Loucy (cell line): Measurements from ENCODE around the gene MEIOC.
"Not testable (repeated sequence)": the region's sequence is repeated elsewhere in the genome, so short reads cannot be mapped to it uniquely, and the experiment has no call there.

Experiments used
- H2AFZ ChIP-seq: fragments of 200-600 bp; sonication (generic); 2 replicates; pipeline ENCODE4 v1.6.0; 2016; ENCODE audit warnings: antibody characterized with exemption, mild to moderate bottlenecking, low read length, moderate library complexity
- H3F3A ChIP-seq: fragments of 200-600 bp; 2 replicates; pipeline ENCODE4 v1.6.0; 2016; ENCODE audit warnings: antibody characterized with exemption, low read depth, mild to moderate bottlenecking
- H3K27me3 ChIP-seq: fragments of 200-600 bp; sonication (generic); 2 replicates; pipeline ENCODE4 v1.6.1; 2014; ENCODE audit warnings: low read length, mild to moderate bottlenecking; ENCODE audit not compliant: insufficient read depth, poor library complexity, severe bottlenecking
- H3K36me3 ChIP-seq: fragments of 200-600 bp; sonication (generic); 2 replicates; pipeline ENCODE4 v1.6.1; 2016; ENCODE audit warnings: low read length; ENCODE audit not compliant: insufficient read depth
- H3K4me1 ChIP-seq: fragments of 200-600 bp; sonication (generic); 2 replicates; pipeline ENCODE4 v1.5.1; 2014; ENCODE audit warnings: low read length, mild to moderate bottlenecking; ENCODE audit not compliant: insufficient read depth, poor library complexity, severe bottlenecking
- H3K4me2 ChIP-seq: fragments of 200-600 bp; sonication (generic); 2 replicates; pipeline ENCODE4 v1.6.0; 2014; ENCODE audit warnings: antibody characterized with exemption, low read length, low read depth, mild to moderate bottlenecking; ENCODE audit not compliant: poor library complexity, severe bottlenecking
- H3K4me3 ChIP-seq: fragments of 200-600 bp; sonication (generic); 2 replicates; pipeline ENCODE4 v1.5.1; 2014; ENCODE audit warnings: low read length, mild to moderate bottlenecking, mixed read lengths; ENCODE audit not compliant: poor library complexity, severe bottlenecking
- H3K79me2 ChIP-seq: fragments of 200-600 bp; sonication (generic); 2 replicates; pipeline ENCODE4 v1.6.1; 2014; ENCODE audit warnings: low read length; ENCODE audit not compliant: insufficient read depth
- H3K9ac ChIP-seq: fragments of 200-600 bp; sonication (generic); 2 replicates; pipeline ENCODE4 v1.6.0; 2014; ENCODE audit warnings: mild to moderate bottlenecking, low read depth, low read length, moderate library complexity; ENCODE audit not compliant: poor library complexity, severe bottlenecking
- H3K9me2 ChIP-seq: fragments of 200-600 bp; sonication (generic); replicated peaks from 2 replicates; pipeline ENCODE4 v1.6.1; 2016; ENCODE audit warnings: low read depth, low read length, mixed read lengths
- H3K9me3 ChIP-seq: fragments of 200-600 bp; sonication (generic); 2 replicates; pipeline ENCODE4 v1.6.1; 2014; ENCODE audit warnings: mild to moderate bottlenecking, antibody characterized with exemption, low read length, low read depth; ENCODE audit not compliant: insufficient read depth
- H4K20me1 ChIP-seq: fragments of 200-600 bp; sonication (generic); 2 replicates; pipeline ENCODE4 v1.6.0; 2014; ENCODE audit warnings: antibody characterized with exemption, low read length, mild to moderate bottlenecking; ENCODE audit not compliant: insufficient read depth, poor library complexity, severe bottlenecking
- CTCF ChIP-seq: fragments of 200-600 bp; sonication (generic); conservative IDR thresholded peaks from 2 replicates; pipeline ENCODE4 v1.5.1; 2014; ENCODE audit warnings: mild to moderate bottlenecking, antibody characterized with exemption, low read length
- EZH2phosphoT487 ChIP-seq: fragments of 200-600 bp; IDR thresholded peaks from 2 replicates; pipeline ENCODE4 v1.6.1; 2018; ENCODE audit warnings: antibody characterized with exemption, mild to moderate bottlenecking, moderate library complexity, borderline replicate concordance

The MEIOC gene

GRCh38 chr17:44614862-44615261 is 41.4 kb upstream of the MEIOC start:
- no peaks in the 10 kb centered on the region for H4K20me1 ChIP-seq
- no peak overlapping the region for H3K4me2 ChIP-seq
- peak overlapping the region; percentile 58; the same call in 1 of the 2 replicates for H2AFZ ChIP-seq
- no peaks in the 10 kb centered on the region for H3K9me3 ChIP-seq
- no peak overlapping the region for H3K4me3 ChIP-seq
- no peak overlapping the region for H3K9ac ChIP-seq
- no peak for TF ChIP-seq CTCF
- TF ChIP-seq EZH2phosphoT487: no peak
- no peaks in the 10 kb centered on the region for H3K4me1 ChIP-seq
- H3K36me3 ChIP-seq: no peaks in the 10 kb centered on the region
- H3K79me2 ChIP-seq: no peaks in the 10 kb centered on the region
- H3K27me3 ChIP-seq: no peaks in the 10 kb centered on the region
- no peaks in the 10 kb centered on the region for H3F3A ChIP-seq
- no peaks in the 10 kb centered on the region for H3K9me2 ChIP-seq

GRCh38 chr17:44618652-44619051 is 37.6 kb upstream of the MEIOC start:
- not testable (repeated sequence) for H3K9me3 ChIP-seq, H3K9ac ChIP-seq, H3K9me2 ChIP-seq, H3K36me3 ChIP-seq, H3K79me2 ChIP-seq, H3K4me3 ChIP-seq, H2AFZ ChIP-seq, H3K27me3 ChIP-seq, H3K4me1 ChIP-seq, H3F3A ChIP-seq, H3K4me2 ChIP-seq, H4K20me1 ChIP-seq

- H3K79me2 ChIP-seq: no peaks in the 10 kb centered on the region
- H3K4me2 ChIP-seq: no peak overlapping the region
- no peak overlapping the region for H2AFZ ChIP-seq
- no peaks in the 10 kb centered on the region for H4K20me1 ChIP-seq
- H3K9ac ChIP-seq: no peak overlapping the region
- no peaks in the 10 kb centered on the region for H3F3A ChIP-seq
- H3K27me3 ChIP-seq: no peaks in the 10 kb centered on the region
- no peaks in the 10 kb centered on the region for H3K36me3 ChIP-seq
- no peak overlapping the region for H3K4me3 ChIP-seq
- H3K4me1 ChIP-seq: no peaks in the 10 kb centered on the region
- no peak for TF ChIP-seq CTCF
- H3K9me3 ChIP-seq: no peaks in the 10 kb centered on the region
- no peaks in the 10 kb centered on the region for H3K9me2 ChIP-seq
These were observed 33.1 kb upstream of the MEIOC start for GRCh38 chr17:44623070-44623725.

GRCh38 chr17:44627513-44628242 is 28.6 kb upstream of the MEIOC start:
- Histone ChIP-seq H3F3A (no peaks in the 10 kb centered on the region), H3K9ac (no peak overlapping the region), H3K4me2 (no peak overlapping the region), H3K36me3 (no peaks in the 10 kb centered on the region), H2AFZ (no peak overlapping the region), H3K9me3 (no peaks in the 10 kb centered on the region), H3K4me1 (no peaks in the 10 kb centered on the region), H3K9me2 (no peaks in the 10 kb centered on the region), H3K27me3 (no peaks in the 10 kb centered on the region), H4K20me1 (no peaks in the 10 kb centered on the region), H3K4me3 (no peak overlapping the region), H3K79me2 (no peaks in the 10 kb centered on the region)
- TF ChIP-seq CTCF: no peak
- TF ChIP-seq EZH2phosphoT487: no peak
